ENCODE results near the gene TRMT112. TPM values are rescaled to one million over a fixed set of nuclear protein-coding genes. Genes with fewer than 3 reads are reported as not detected.
"Not testable (repeated sequence)": the region's sequence is repeated elsewhere in the genome, so short reads cannot be mapped to it uniquely, and the experiment has no call there.

TRMT112 gene
- total RNA-seq, 6 experiments from 2014 or later: 58.0 to 122 (median 85.3) TPM

- DNase-seq: no peak
- H3K27me3 ChIP-seq: no peaks in the 10 kb centered on the region
- H3K4me1 ChIP-seq: no peaks in the 10 kb centered on the region
- H3K4me3 ChIP-seq: no peak overlapping the region
- intact Hi-C loops (cut with DNase I): no loop called here
- no peaks in the 10 kb centered on the region for H3K9me3 ChIP-seq
- H3K36me3 ChIP-seq: no peaks in the 10 kb centered on the region
- WGBS (ENCODE audit: insufficient coverage, low coverage, low lambda C conversion rate, missing lambda C conversion rate): 63% methylated on average over 2 of the region's 11 CpGs
- no peak for ATAC-seq
- no peak for TF ChIP-seq POLR2A (IDR thresholded peaks at IDR 0.05)
- TF ChIP-seq CTCF (IDR thresholded peaks at IDR 0.05): no peak
- H3K27ac ChIP-seq: no peak overlapping the region
These were observed 13.5 kb upstream of the TRMT112 start for GRCh38 chr11:64330888-64331287.

- DNase-seq (no peak), ATAC-seq (no peak)
- 84% methylated on average over 3 of the region's 3 CpGs for WGBS (ENCODE audit: insufficient coverage, low coverage, low lambda C conversion rate, missing lambda C conversion rate)
- Histone ChIP-seq H3K27me3 (no peaks in the 10 kb centered on the region), H3K27ac (no peak overlapping the region), H3K4me3 (no peak overlapping the region), H3K9me3 (no peaks in the 10 kb centered on the region), H3K4me1 (no peaks in the 10 kb centered on the region), H3K36me3 (no peaks in the 10 kb centered on the region)
- no peak for TF ChIP-seq CTCF (IDR thresholded peaks at IDR 0.05)
- TF ChIP-seq POLR2A (IDR thresholded peaks at IDR 0.05): no peak
- intact Hi-C loops (cut with DNase I): no loop called here
These were observed 10.6 kb upstream of the TRMT112 start for GRCh38 chr11:64327993-64328392.

GRCh38 chr11:64327375-64327774, 10.0 kb upstream of the TRMT112 start:
- no peak for TF ChIP-seq POLR2A (IDR thresholded peaks at IDR 0.05)
- TF ChIP-seq CTCF (IDR thresholded peaks at IDR 0.05): no peak
- Histone ChIP-seq H3K4me3 (no peak overlapping the region), H3K4me1 (no peaks in the 10 kb centered on the region), H3K36me3 (no peaks in the 10 kb centered on the region), H3K9me3 (no peaks in the 10 kb centered on the region), H3K27ac (no peak overlapping the region), H3K27me3 (no peaks in the 10 kb centered on the region)
- DNase-seq (no peak), ATAC-seq (no peak)
- intact Hi-C loops (cut with DNase I): no loop called here
- whole genome bisulfite sequencing (ENCODE audit: insufficient coverage, low coverage, low lambda C conversion rate, missing lambda C conversion rate): 67% methylated on average over 1 of the region's 2 CpGs

- 89% methylated on average over 8 of the region's 11 CpGs for WGBS (ENCODE audit: insufficient coverage, low coverage, low lambda C conversion rate, missing lambda C conversion rate)
- DNase-seq (no peak), ATAC-seq (no peak)
- no peak overlapping the region for H3K27ac ChIP-seq
- TF ChIP-seq CTCF (IDR thresholded peaks at IDR 0.05): no peak
- TF ChIP-seq POLR2A (IDR thresholded peaks at IDR 0.05): no peak
- H3K4me1 ChIP-seq: no peaks in the 10 kb centered on the region
- H3K9me3 ChIP-seq: no peaks in the 10 kb centered on the region
- no peak overlapping the region for H3K4me3 ChIP-seq
- H3K27me3 ChIP-seq: no peaks in the 10 kb centered on the region
- no peaks in the 10 kb centered on the region for H3K36me3 ChIP-seq
- intact Hi-C loops (cut with DNase I): no loop called here
These were observed 7.5 kb upstream of the TRMT112 start for GRCh38 chr11:64324692-64325469.

GRCh38 chr11:64323984-64324383, 6.6 kb upstream of the TRMT112 start:
- intact Hi-C loops (cut with DNase I); H3K27me3 ChIP-seq; ATAC-seq; H3K4me1 ChIP-seq; H3K36me3 ChIP-seq; H3K9me3 ChIP-seq; H3K27ac ChIP-seq; DNase-seq; H3K4me3 ChIP-seq: not testable (repeated sequence)
- WGBS (ENCODE audit: insufficient coverage, low coverage, low lambda C conversion rate, missing lambda C conversion rate): no CpG with 5 or more reads among the region's 4 CpGs

Data from right lobe of liver (tissue), 6 donors.